Activated naive CD4-positive, alpha-beta T cell treated with anti-CD3 and anti-CD28 coated beads, Interleukin-2, amount 50 U/mL, for 24 hours (primary cell): ENCODE results near the gene CNPPD1.

ENCODE experiments used
- H3K27ac Mint-ChIP-seq: one replicate; pipeline ENCODE4 v1.8.0; 2021; ENCODE audit warnings: mild to moderate bottlenecking, mixed read lengths
- H3K27me3 Mint-ChIP-seq: one replicate; pipeline ENCODE4 v1.8.0; 2021; ENCODE audit warnings: mixed read lengths
- H3K36me3 Mint-ChIP-seq: one replicate; pipeline ENCODE4 v1.8.0; 2021; ENCODE audit warnings: mixed read lengths
- H3K4me1 Mint-ChIP-seq: one replicate; pipeline ENCODE4 v1.8.0; 2021; ENCODE audit warnings: mixed read lengths
- H3K4me3 Mint-ChIP-seq: one replicate; pipeline ENCODE4 v1.8.0; 2021; ENCODE audit warnings: mild to moderate bottlenecking, mixed read lengths
- H3K9me3 Mint-ChIP-seq: one replicate; pipeline ENCODE4 v1.8.0; 2021; ENCODE audit warnings: mixed read lengths

CNPPD1 gene

GRCh38 chr2:219125886-219126270 is 50.8 kb downstream of the CNPPD1 start:
- Mint-ChIP-seq H3K9me3 (no peaks in the 10 kb centered on the region), H3K27ac (no peak overlapping the region), H3K36me3 (peaks cover 5% of the 10 kb centered on the region), H3K4me1 (peaks cover 35% of the 10 kb centered on the region), H3K27me3 (no peaks in the 10 kb centered on the region), H3K4me3 (no peak overlapping the region)

- Mint-ChIP-seq H3K4me1 (peaks cover 35% of the 10 kb centered on the region), H3K27ac (no peak overlapping the region), H3K27me3 (no peaks in the 10 kb centered on the region), H3K4me3 (no peak overlapping the region), H3K36me3 (peaks cover 5% of the 10 kb centered on the region), H3K9me3 (no peaks in the 10 kb centered on the region)
These were observed 51.4 kb downstream of the CNPPD1 start for GRCh38 chr2:219125225-219125885.

GRCh38 chr2:219124381-219125110 is 52.2 kb downstream of the CNPPD1 start:
- H3K36me3 Mint-ChIP-seq = peaks cover 5% of the 10 kb centered on the region
- H3K27ac Mint-ChIP-seq = no peak overlapping the region
- H3K4me3 Mint-ChIP-seq = no peak overlapping the region
- H3K4me1 Mint-ChIP-seq = peaks cover 35% of the 10 kb centered on the region
- no peaks in the 10 kb centered on the region for H3K27me3 Mint-ChIP-seq
- H3K9me3 Mint-ChIP-seq = no peaks in the 10 kb centered on the region

- peaks cover 30% of the 10 kb centered on the region for H3K4me1 Mint-ChIP-seq
These were observed 53.2 kb downstream of the CNPPD1 start for GRCh38 chr2:219123356-219124135.

GRCh38 chr2:219122202-219122980 is 54.3 kb downstream of the CNPPD1 start:
- Mint-ChIP-seq H3K36me3 (peaks cover 2% of the 10 kb centered on the region), H3K27ac (no peak overlapping the region), H3K4me3 (no peak overlapping the region), H3K27me3 (no peaks in the 10 kb centered on the region), H3K4me1 (peaks cover 29% of the 10 kb centered on the region), H3K9me3 (no peaks in the 10 kb centered on the region)

More at GRCh38 chr2:219123356-219124135, 53.2 kb downstream of the CNPPD1 start:
- H3K27ac Mint-ChIP-seq = no peak overlapping the region
- no peaks in the 10 kb centered on the region for H3K9me3 Mint-ChIP-seq
- H3K36me3 Mint-ChIP-seq = peaks cover 2% of the 10 kb centered on the region
- H3K4me3 Mint-ChIP-seq = no peak overlapping the region
- no peaks in the 10 kb centered on the region for H3K27me3 Mint-ChIP-seq
